Transverse colon (tissue), 4 donors: ENCODE data around the gene SERHL2. TPM values are rescaled to one million over a fixed set of nuclear protein-coding genes. Genes with fewer than 3 reads are reported as not detected.

Experiments used
- DNase-seq: peaks from one replicate; pipeline ENCODE4 v3.0.0-alpha.2; 2019
- H3K27ac ChIP-seq, 4 donors: fragments of 200-600 bp; sonication (generic); 2 replicates each; pipeline ENCODE4 v1.5.1; 2016 to 2018; ENCODE audit warnings: inconsistent platforms in 4 of 4
- H3K27me3 ChIP-seq: fragments of 200-600 bp; sonication (generic); 2 replicates; pipeline ENCODE4 v1.5.1; 2017; ENCODE audit warnings: inconsistent platforms
- H3K36me3 ChIP-seq, 4 donors: fragments of 200-600 bp; sonication (generic); 2 replicates each; pipeline ENCODE4 v1.5.1; 2017 to 2019; ENCODE audit warnings: inconsistent platforms in 4 of 4
- H3K4me1 ChIP-seq, 4 donors: fragments of 200-600 bp; sonication (generic); 2 replicates each; pipeline ENCODE4 v1.5.1; 2017 to 2020; ENCODE audit warnings: inconsistent platforms in 4 of 4
- H3K4me3 ChIP-seq, 4 donors: fragments of 200-600 bp; sonication (generic); 1 replicate in 1 of 4; 2 replicates in 3 of 4; pipeline versions ENCODE4 v1.5.1 to v1.6.1; 2017 to 2019; ENCODE audit warnings: inconsistent platforms in 4 of 4
- H3K9me3 ChIP-seq, 2 donors: fragments of 200-600 bp; sonication (generic); 2 replicates each; pipeline ENCODE4 v1.5.1; 2017 to 2019; ENCODE audit warnings: inconsistent platforms in 2 of 2
- EP300 ChIP-seq: sonication (generic); formaldehyde crosslinking; IDR thresholded peaks from one replicate; pipeline ENCODE4 v1.6.1; 2017; ENCODE audit warnings: antibody characterized with exemption, low read depth
- POLR2A ChIP-seq: fragments of 450-650 bp; IDR thresholded peaks from one replicate; pipeline ENCODE4 v1.6.1; 2016; ENCODE audit warnings: antibody characterized with exemption, mild to moderate bottlenecking, moderate library complexity
- POLR2AphosphoS5 ChIP-seq, 3 donors: sonication (generic); formaldehyde crosslinking; IDR thresholded peaks; one replicate each; pipeline ENCODE4 v1.6.1; 2016; ENCODE audit warnings: antibody characterized with exemption in 3 of 3
- WGBS, 2 donors: methylation state at CpG; one replicate each; pipeline ENCODE4 v1.1.5; 2018; ENCODE audit warnings: low coverage in 1 of 2; 5-methylcytosine and 5-hydroxymethylcytosine counted together
- in situ Hi-C, 4 donors: fragments of 200-750 bp; cut with MboI; loops; one replicate each; pipeline versions ENCODE4 v1.15.0 to v1.15.1; 2017; ENCODE audit warnings: low sequenced_read_pairs in 3 of 4, low pct_ligation_motif_present in 1 of 4, low pct_unique_long_range_greater_than_20kb in 1 of 4
- intact Hi-C: fragments of 100-400 bp; cut with DNase I; formaldehyde crosslinking; loops from one replicate; pipeline ENCODE4 v1.15.1; 2023; ENCODE audit warnings: low total_unique reads
- small RNA-seq, 4 donors: library from RNA; depleted of rRNA; stranded (forward); fragments of <200 nt; gene quantifications; one replicate each; pipeline ENCODE3, GENCODE V24; 2016
- total RNA-seq, 4 donors: library from RNA; depleted of rRNA; stranded (reverse); fragments of >200 nt; gene quantifications; one replicate each; pipeline ENCODE4 v1.1.0, GENCODE V29; 2016
- TF ChIP-seq, protein P1 (sequence below), 5 experiments: fragments of 200-600 bp in 3 of 5; fragments of 450-650 bp in 2 of 5; sonication (generic) in 3 of 5; IDR thresholded peaks; 1 replicate in 2 of 5; 2 replicates in 3 of 5; pipeline ENCODE4 v1.5.1; 2016 to 2017; ENCODE audit warnings: antibody characterized with exemption in 5 of 5, inconsistent platforms in 3 of 5, mild to moderate bottlenecking in 2 of 5, moderate library complexity in 1 of 5

The SERHL2 gene
- total RNA-seq, 4 donors from 2014 or later, result 0.95 to 2.0 TPM; not detected in 2

GRCh38 chr22:42622061-42622710, 68.4 kb downstream of the SERHL2 start:
- peaks cover 0 to 18% (median 4%) of the 10 kb centered on the region in 4 donors for H3K36me3 ChIP-seq
- H3K27ac ChIP-seq, result peak overlapping the region; percentile 82 to 88 (median 85)
- in situ Hi-C loops, result no loop called here
- TF ChIP-seq, protein P1, sequence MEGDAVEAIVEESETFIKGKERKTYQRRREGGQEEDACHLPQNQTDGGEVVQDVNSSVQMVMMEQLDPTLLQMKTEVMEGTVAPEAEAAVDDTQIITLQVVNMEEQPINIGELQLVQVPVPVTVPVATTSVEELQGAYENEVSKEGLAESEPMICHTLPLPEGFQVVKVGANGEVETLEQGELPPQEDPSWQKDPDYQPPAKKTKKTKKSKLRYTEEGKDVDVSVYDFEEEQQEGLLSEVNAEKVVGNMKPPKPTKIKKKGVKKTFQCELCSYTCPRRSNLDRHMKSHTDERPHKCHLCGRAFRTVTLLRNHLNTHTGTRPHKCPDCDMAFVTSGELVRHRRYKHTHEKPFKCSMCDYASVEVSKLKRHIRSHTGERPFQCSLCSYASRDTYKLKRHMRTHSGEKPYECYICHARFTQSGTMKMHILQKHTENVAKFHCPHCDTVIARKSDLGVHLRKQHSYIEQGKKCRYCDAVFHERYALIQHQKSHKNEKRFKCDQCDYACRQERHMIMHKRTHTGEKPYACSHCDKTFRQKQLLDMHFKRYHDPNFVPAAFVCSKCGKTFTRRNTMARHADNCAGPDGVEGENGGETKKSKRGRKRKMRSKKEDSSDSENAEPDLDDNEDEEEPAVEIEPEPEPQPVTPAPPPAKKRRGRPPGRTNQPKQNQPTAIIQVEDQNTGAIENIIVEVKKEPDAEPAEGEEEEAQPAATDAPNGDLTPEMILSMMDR (IDR thresholded peaks at IDR 0.05), result no peak
- no peak for TF ChIP-seq EP300
- no peak for TF ChIP-seq POLR2A
- no peak for TF ChIP-seq POLR2AphosphoS5 (IDR thresholded peaks at IDR 0.05)
- DNase-seq, result peak; percentile 13
- intact Hi-C loops, result no loop called here
- H3K9me3 ChIP-seq, result no peaks in the 10 kb centered on the region
- 84% methylated on average over 20 of the region's 20 CpGs; no CpG with 5 or more reads in 1 of the 2 donors for WGBS, 2 donors
- H3K4me1 ChIP-seq, result peaks cover 32 to 48% (median 43%) of the 10 kb centered on the region in 4 donors
- H3K4me3 ChIP-seq, result no peak overlapping the region
- no peaks in the 10 kb centered on the region for H3K27me3 ChIP-seq

DNA sequence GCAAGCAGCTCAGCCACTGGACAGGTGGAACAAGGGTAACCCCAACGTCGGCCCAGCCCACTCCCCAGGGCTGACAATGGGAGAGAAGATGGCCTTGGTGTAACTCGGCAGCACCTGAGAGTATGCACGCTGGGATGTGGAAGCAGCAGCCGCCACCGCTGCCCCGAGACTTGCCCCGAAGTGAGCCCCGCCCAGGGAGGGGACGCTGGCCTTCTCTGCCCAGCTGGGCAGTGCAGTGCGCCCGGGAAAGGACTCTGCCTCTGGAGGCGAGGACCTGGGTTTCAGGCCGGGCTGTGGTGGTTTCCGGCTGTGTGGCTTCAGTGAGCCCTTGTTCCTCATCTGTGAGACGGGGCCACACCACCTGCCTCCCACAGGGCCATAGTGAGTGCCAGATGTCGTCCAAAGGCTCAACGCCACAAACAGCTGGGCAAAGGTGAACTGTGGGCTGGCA, 69.6 kb downstream of the SERHL2 start:
- WGBS, 2 donors, result 56% methylated on average over 9 of the region's 18 CpGs; no CpG with 5 or more reads in 1 of the 2 donors
- peaks cover 0 to 28% (median 6%) of the 10 kb centered on the region in 4 donors for H3K36me3 ChIP-seq
- TF ChIP-seq POLR2AphosphoS5 (IDR thresholded peaks at IDR 0.05) (peak; percentile 5 to 52 (median 8)), POLR2A (no peak)

More for the DNA sequence above, 69.6 kb downstream of the SERHL2 start:
- peak; percentile 86 for DNase-seq
- Histone ChIP-seq H3K9me3 (no peaks in the 10 kb centered on the region), H3K27ac (peak overlapping the region in 3 of 4 donors; percentile 76 to 87 (median 82)), H3K4me1 (peaks cover 32 to 48% (median 41%) of the 10 kb centered on the region in 4 donors), H3K27me3 (no peaks in the 10 kb centered on the region), H3K4me3 (no peak overlapping the region)
- in situ Hi-C loops (no loop called here), intact Hi-C loops (no loop called here)

Small RNA genes lying within 50 kb of the gene (small RNA-seq; reads per million reads assigned to genes)
- gene RN7SKP80 (0 to 0.14 (median 0) reads per million in 4 donors), gene RNU6-513P (0 reads per million in 4 donors)

Other genes with a start within 250 kb of the SERHL2 start
- 1 to 10 TPM in 2 of 4 donors, not detected in 2; 1.1 to 1.4 TPM for gene NFAM1, start 121.6 kb upstream of the SERHL2 start, total RNA-seq
- 10 to 100 TPM; 13.1 to 27.0 (median 17.2) TPM for gene RRP7A, start 34.2 kb upstream of the SERHL2 start, total RNA-seq
- gene POLDIP3, start 60.9 kb downstream of the SERHL2 start, total RNA-seq, result 10 to 100 TPM; 36.5 to 69.5 (median 45.2) TPM
- gene ATP5MGL, start 86.6 kb downstream of the SERHL2 start, total RNA-seq, result under 1 TPM in 1 of 4 donors, not detected in 3; 0.55 TPM
- 100 to 1,000 TPM; 138 to 294 (median 167) TPM for gene CYB5R3, start 95.4 kb downstream of the SERHL2 start, total RNA-seq
- gene A4GALT, start 166.9 kb downstream of the SERHL2 start, total RNA-seq, result 10 to 100 TPM in 2 of 4 donors, 1 to 10 TPM in 2; 6.3 to 31.4 (median 12.7) TPM